ENCODE results near the gene PIGT.

DNA sequence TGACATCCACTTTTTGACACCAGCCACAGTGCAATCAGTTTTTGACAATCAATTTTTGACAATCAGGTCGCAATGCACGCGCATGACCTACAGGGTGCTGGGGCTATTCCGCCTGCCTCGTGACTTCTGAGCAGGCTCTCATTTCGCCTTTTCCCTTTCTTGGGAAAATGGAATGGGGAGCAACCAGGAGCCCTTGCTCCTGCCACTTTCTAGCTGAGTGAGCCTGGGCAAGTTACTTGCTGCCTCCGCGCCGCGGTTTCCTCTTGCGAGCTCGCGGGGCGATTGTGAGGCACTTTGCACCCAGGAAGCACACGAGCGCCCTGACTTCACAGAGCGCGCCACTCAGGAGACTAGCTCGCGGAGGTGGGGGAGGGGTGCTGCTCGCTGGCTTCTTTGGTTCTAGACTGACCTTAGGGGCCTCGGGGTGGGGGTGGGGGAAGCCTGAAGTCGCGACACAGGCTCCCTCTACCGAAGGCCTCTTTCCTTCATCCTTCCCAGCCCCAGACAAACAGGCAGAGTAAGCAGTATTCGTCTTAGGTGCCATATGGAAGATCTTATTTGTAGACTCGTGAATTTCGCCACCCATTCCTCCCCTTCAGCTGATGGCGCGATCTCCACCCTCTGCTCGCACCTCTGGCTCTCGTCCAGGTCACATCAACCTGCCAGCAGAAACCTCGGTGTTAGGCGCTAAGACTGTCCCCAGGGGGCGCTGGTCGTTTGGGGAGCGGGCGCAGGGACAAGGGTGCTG lies 42.4 kb upstream of the PIGT start:
- TF ChIP-seq CTCF (IDR thresholded peaks at IDR 0.05) (peak; percentile 96), ZFX (IDR thresholded peaks at IDR 0.05; ENCODE audit: borderline replicate concordance) (no peak)
